Natural killer cell treated with Interleukin-12 subunit alpha and Interleukin-12 subunit beta and Interleukin-15 and Interleukin-18, amount 100 ng/mL, for 72 hours (primary cell): Measurements from ENCODE around the gene MYOM1. TPM values are rescaled to one million over a fixed set of nuclear protein-coding genes. Genes with fewer than 3 reads are reported as not detected.
"Not testable (repeated sequence)": the region's sequence is repeated elsewhere in the genome, so short reads cannot be mapped to it uniquely, and the experiment has no call there.

ENCODE experiments used
- ATAC-seq, 2 donors: fragments of 150-1000 bp; cut with Tn5 transposase in 1 of 2; sonication (Bioruptor Pico), chemical (Tn5 transposase) in 1 of 2; 2 replicates each; pipeline ENCODE4 v1.10.0; 2021
- DNase-seq: peaks from one replicate; pipeline ENCODE4 v3.0.0; 2022; ENCODE audit warnings: low spot score
- H3K27ac Mint-ChIP-seq, 2 donors: 1 replicate in 1 of 2; 2 replicates in 1 of 2; pipeline ENCODE4 v1.8.0; 2022; ENCODE audit warnings: mixed read lengths in 2 of 2, mild to moderate bottlenecking in 1 of 2, moderate library complexity in 1 of 2
- H3K27me3 Mint-ChIP-seq, 2 donors: 1 replicate in 1 of 2; 2 replicates in 1 of 2; pipeline ENCODE4 v1.8.0; 2022; ENCODE audit warnings: mixed read lengths in 2 of 2
- H3K36me3 Mint-ChIP-seq: one replicate; pipeline ENCODE4 v1.8.0; 2022; ENCODE audit warnings: mixed read lengths
- H3K4me1 Mint-ChIP-seq, 2 donors: 1 replicate in 1 of 2; 2 replicates in 1 of 2; pipeline ENCODE4 v1.8.0; 2022; ENCODE audit warnings: low read depth in 2 of 2, mixed read lengths in 2 of 2, mild to moderate bottlenecking in 1 of 2
- H3K4me3 Mint-ChIP-seq: one replicate; pipeline ENCODE4 v1.8.0; 2022; ENCODE audit warnings: mixed read lengths
- H3K9me3 Mint-ChIP-seq: 2 replicates; pipeline ENCODE4 v1.8.0; 2022; ENCODE audit warnings: mixed read lengths
- total RNA-seq, 2 donors: library from RNA; stranded (reverse); gene quantifications; one replicate each; pipeline ENCODE4 v1.2.3, GENCODE V29; 2022

The MYOM1 gene
- total RNA-seq, 2 donors from 2014 or later, result 0.88 to 0.98 TPM

- no peak overlapping the region for H3K27ac Mint-ChIP-seq
- no peak for ATAC-seq
- H3K4me1 Mint-ChIP-seq, result peaks cover 5% of the 10 kb centered on the region in 2 donors
Measured at GRCh38 chr18:3040173-3040572, 179.6 kb downstream of the MYOM1 start.

DNA sequence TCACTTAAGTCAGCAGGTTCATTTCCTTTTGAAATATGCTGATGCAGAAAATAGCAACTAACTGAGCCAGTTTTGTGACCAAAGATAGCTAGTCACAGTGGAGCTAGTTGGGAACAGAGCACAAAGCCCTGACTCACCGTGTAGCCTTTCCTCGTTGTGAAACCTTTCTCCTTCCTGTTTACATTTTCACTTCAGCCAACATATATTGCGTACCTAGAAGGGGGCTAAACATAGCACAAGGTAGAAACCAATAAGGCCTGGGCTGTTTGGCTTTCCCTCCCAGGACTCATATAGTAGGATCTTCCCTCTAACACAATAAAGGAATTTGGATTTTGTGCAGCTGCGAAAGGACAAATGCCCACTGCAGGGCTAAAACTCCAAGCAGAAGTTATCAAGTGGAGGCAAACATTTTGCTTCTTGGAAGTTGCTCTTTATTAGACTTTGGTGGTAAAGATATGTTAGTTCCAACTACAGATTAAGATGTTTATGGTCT is 182.3 kb downstream of the MYOM1 start:
- Mint-ChIP-seq H3K9me3 (no peaks in the 10 kb centered on the region), H3K4me3 (no peak overlapping the region), H3K4me1 (peaks cover 5% of the 10 kb centered on the region in 2 donors), H3K27ac (peak overlapping the region; percentile 13 to 74), H3K36me3 (no peaks in the 10 kb centered on the region), H3K27me3 (no peaks in the 10 kb centered on the region)
- no peak for DNase-seq
- peak; percentile 61 to 91 for ATAC-seq

More at GRCh38 chr18:3040173-3040572, 179.6 kb downstream of the MYOM1 start:
- Mint-ChIP-seq H3K36me3 (no peaks in the 10 kb centered on the region), H3K27me3 (no peaks in the 10 kb centered on the region), H3K9me3 (no peaks in the 10 kb centered on the region), H3K4me3 (no peak overlapping the region)
- no peak for DNase-seq

GRCh38 chr18:3036108-3036507 is 183.7 kb downstream of the MYOM1 start:
- H3K4me3 Mint-ChIP-seq, result no peak overlapping the region
- no peaks in the 10 kb centered on the region for H3K36me3 Mint-ChIP-seq
- H3K4me1 Mint-ChIP-seq, result peaks cover 5% of the 10 kb centered on the region in 2 donors
- H3K9me3 Mint-ChIP-seq, result no peaks in the 10 kb centered on the region
- no peak overlapping the region for H3K27ac Mint-ChIP-seq
- ATAC-seq, result no peak
- DNase-seq, result no peak
- H3K27me3 Mint-ChIP-seq, result no peaks in the 10 kb centered on the region

- Mint-ChIP-seq H3K4me1 (peaks cover 5% of the 10 kb centered on the region in 2 donors), H3K9me3 (no peaks in the 10 kb centered on the region), H3K4me3 (no peak overlapping the region), H3K36me3 (no peaks in the 10 kb centered on the region), H3K27me3 (no peaks in the 10 kb centered on the region), H3K27ac (no peak overlapping the region)
- no peak for DNase-seq
- no peak for ATAC-seq
Measured at GRCh38 chr18:3035635-3036034, 184.1 kb downstream of the MYOM1 start.

GRCh38 chr18:3032721-3033120 is 187.0 kb downstream of the MYOM1 start:
- peaks cover 4 to 7% of the 10 kb centered on the region in 2 donors for H3K4me1 Mint-ChIP-seq
- no peak for DNase-seq
- H3K27me3 Mint-ChIP-seq, result no peaks in the 10 kb centered on the region
- no peaks in the 10 kb centered on the region for H3K9me3 Mint-ChIP-seq
- no peak for ATAC-seq
- no peaks in the 10 kb centered on the region for H3K36me3 Mint-ChIP-seq
- no peak overlapping the region for H3K27ac Mint-ChIP-seq
- H3K4me3 Mint-ChIP-seq, result no peak overlapping the region

DNA sequence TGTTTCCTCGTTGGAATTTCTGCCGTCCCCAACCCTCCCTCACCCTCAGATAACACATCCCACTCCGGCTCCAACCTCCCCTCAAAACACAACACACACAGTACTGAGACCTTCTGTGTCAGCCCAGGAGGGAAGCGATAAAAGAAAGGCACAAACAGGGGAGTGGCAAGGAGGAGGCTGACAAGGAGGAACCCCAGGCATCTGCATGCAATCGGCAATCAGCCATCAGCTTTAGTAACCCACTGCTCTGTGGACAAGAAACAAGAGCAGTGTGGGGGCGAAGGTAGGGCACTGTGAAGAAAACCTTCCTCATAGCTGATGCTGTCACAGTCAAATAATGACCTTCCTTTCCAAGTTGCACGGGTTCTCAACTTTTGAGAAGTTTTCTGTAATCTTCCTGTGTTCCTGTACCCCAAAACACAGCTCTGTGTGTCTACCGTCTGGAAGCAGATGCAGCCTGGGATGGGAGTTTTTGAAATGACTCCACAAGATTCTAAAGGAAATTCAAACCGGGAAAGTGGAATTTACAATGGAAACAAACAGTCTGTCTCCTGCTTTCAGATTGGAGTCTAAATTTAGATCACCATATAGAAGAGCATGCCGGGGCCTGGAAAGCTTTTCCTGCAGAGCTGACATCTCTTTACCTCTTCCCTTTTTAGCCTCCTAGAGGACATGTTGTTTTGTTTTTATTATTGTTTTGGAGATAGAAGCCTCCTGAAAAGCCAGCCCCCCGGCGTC is 190.4 kb downstream of the MYOM1 start:
- DNase-seq (no peak), ATAC-seq (no peak)
- no peaks in the 10 kb centered on the region for H3K27me3 Mint-ChIP-seq
- no peaks in the 10 kb centered on the region for H3K9me3 Mint-ChIP-seq
- no peak overlapping the region for H3K4me3 Mint-ChIP-seq
- H3K4me1 Mint-ChIP-seq, result peaks cover 0 to 2% of the 10 kb centered on the region in 2 donors
- H3K27ac Mint-ChIP-seq, result no peak overlapping the region
- no peaks in the 10 kb centered on the region for H3K36me3 Mint-ChIP-seq

- not testable (repeated sequence) for H3K4me3 Mint-ChIP-seq, H3K27me3 Mint-ChIP-seq, H3K4me1 Mint-ChIP-seq, H3K36me3 Mint-ChIP-seq, H3K9me3 Mint-ChIP-seq, DNase-seq, ATAC-seq
- H3K27ac Mint-ChIP-seq, result peak overlapping the region in 1 of 2 donors; percentile 35
Measured at GRCh38 chr18:3028115-3028514, 191.7 kb downstream of the MYOM1 start.

GRCh38 chr18:3027370-3027891 is 192.3 kb downstream of the MYOM1 start:
- Mint-ChIP-seq H3K4me3 (no peak overlapping the region), H3K27ac (no peak overlapping the region), H3K27me3 (no peaks in the 10 kb centered on the region), H3K36me3 (no peaks in the 10 kb centered on the region), H3K9me3 (no peaks in the 10 kb centered on the region), H3K4me1 (peaks cover 0 to 2% of the 10 kb centered on the region in 2 donors)
- ATAC-seq (no peak), DNase-seq (no peak)

DNA sequence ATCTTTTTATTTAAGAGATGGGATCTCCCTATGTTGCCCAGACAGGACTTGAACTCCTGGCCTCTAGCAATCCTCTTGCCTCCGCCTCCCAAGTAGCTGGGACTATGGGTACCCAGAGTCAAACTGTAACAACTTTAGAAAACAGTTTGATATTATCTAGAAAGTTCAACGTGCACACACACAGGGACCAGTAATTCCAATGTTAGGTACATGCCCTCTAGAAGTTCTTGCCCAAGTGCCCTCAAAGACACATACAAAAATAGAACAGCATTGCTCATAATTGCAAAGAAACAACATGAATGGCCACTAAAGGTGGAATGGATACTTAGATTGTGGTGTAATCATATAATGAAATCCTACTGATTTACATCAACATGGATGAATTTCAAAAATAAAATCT is 194.2 kb downstream of the MYOM1 start:
- peaks cover 0 to 2% of the 10 kb centered on the region in 2 donors for H3K4me1 Mint-ChIP-seq
- no peak overlapping the region for H3K27ac Mint-ChIP-seq
- H3K4me3 Mint-ChIP-seq, result no peak overlapping the region
- no peaks in the 10 kb centered on the region for H3K9me3 Mint-ChIP-seq
- no peak for ATAC-seq
- no peaks in the 10 kb centered on the region for H3K36me3 Mint-ChIP-seq
- no peak for DNase-seq
- H3K27me3 Mint-ChIP-seq, result no peaks in the 10 kb centered on the region

DNA sequence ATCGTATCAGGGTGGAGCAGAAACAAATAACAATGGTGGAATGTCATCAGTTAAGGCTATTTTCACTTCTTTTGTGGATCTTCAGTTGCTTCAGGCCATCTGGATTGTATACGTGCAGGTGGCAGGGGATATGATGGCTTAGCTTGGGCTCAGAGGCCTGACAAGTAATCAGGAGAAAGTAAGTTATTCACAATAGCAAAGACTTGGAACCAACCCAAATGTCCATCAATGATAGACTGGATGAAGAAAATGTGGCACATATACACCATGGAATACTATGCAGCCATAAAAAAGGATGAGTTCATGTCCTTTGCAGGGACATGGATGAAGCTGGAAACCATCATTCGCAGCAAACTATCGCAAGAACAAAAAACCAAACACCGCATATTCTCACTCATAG is 196.2 kb downstream of the MYOM1 start:
- not testable (repeated sequence) for H3K4me1 Mint-ChIP-seq

More for the DNA sequence above, 196.2 kb downstream of the MYOM1 start:
- ATAC-seq, H3K36me3 Mint-ChIP-seq, DNase-seq, H3K9me3 Mint-ChIP-seq, H3K27ac Mint-ChIP-seq, H3K4me3 Mint-ChIP-seq, H3K27me3 Mint-ChIP-seq: not testable (repeated sequence)

Other genes starting within 250 kb of the MYOM1 start
- 10 to 100 TPM; 57.8 to 80.3 TPM for gene LPIN2, start 206.8 kb downstream of the MYOM1 start, total RNA-seq
- 100 to 1,000 TPM; 260 to 658 TPM for gene MYL12A, start 27.8 kb upstream of the MYOM1 start, total RNA-seq
- 100 to 1,000 TPM; 192 to 310 TPM for gene MYL12B, start 42.2 kb upstream of the MYOM1 start, total RNA-seq
- gene TGIF1, start 230.2 kb upstream of the MYOM1 start, total RNA-seq, result 10 to 100 TPM; 12.5 to 24.5 TPM